ENCODE results near the gene CBX8.

The CBX8 gene

GRCh38 chr17:79834565-79835469 is 37.9 kb upstream of the CBX8 start:
- DNase-seq: no peak

DNA sequence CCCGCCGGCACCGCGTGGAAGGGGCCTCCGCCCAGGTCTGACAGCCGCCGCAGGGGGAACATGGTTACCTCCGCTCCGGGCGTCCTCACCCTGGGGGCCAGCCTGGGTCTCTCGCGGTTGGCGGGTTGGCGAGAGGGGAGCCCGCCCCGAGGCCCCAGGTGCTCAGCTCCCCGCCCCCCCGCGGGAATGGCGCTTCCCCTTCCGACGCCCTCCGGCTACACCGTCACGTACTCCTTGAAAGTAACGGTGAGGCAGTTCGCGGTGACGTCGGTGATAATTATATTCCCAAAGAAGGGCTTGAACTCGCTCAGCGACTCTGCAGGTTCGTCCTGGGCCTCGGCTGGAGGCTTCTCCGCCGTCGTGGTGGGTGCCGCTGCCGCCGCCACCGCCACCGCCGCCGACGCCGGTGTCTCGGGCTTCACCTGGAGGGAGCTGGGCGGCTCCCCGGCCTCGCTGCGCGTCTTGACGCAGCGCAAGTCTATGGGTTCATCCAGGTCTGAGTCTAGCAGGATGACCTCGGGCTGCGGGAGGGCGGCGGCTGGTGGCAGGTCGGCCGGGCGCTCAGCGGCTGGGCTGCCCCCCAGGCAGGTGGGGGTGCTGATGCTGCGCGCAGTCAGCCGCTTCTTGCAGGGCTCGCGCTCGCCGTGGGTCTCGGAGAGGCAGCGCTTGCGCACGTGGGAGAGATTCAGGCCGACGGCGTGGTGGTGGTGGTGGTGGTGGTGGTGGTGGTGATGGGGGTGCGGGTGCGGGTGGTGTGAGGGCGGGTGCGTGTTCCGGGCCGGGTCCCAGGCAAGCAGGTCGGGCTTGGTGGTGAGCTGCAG is 37.1 kb upstream of the CBX8 start:
- DNase-seq: no peak

DNA sequence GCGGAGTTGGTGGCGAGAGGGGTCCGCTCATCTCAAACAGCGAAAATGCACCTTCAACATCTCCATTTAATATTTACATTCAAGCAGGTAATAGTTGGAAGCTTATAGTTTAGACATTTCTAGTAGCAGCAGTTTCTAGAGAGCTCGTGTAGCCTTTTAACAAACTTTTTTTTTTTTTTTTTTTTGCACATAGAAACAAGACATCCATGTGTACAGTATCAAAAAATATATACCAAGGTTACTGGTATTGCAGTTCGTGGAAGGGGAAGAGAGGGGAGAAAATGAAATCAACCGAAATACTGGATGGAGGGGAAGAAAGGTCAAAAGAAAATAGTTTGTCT is 36.2 kb upstream of the CBX8 start:
- DNase-seq: no peak

- DNase-seq: no peak
Observed at GRCh38 chr17:79832218-79833109, 35.6 kb upstream of the CBX8 start.

- no peak for DNase-seq
Observed at GRCh38 chr17:79831265-79832217, 34.7 kb upstream of the CBX8 start.

- DNase-seq: no peak
Observed at GRCh38 chr17:79830763-79831264, 33.9 kb upstream of the CBX8 start.

- no peak for DNase-seq
Observed at GRCh38 chr17:79830303-79830702, 33.4 kb upstream of the CBX8 start.

DNA sequence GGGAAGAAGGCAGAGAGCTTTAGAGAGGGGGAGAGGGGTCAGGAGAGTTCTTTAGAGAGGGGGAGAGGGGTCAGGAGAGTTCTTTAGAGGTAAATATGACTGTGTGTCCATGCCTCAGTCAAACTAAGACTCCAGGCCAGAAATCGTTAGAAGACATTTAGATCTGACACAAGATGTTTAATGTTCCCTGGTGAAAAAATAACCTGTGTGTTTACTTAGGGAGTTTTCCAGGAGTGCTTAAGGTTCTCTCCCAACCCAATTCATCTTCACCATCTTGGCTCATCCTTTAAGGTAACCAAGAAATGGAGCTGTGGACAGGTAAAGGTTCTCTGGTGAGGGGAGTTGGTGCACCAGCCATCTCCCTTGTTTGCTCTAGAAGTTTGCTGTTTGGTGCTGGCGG is 32.6 kb upstream of the CBX8 start:
- no peak for DNase-seq

GRCh38 chr17:79829004-79829403 is 32.1 kb upstream of the CBX8 start:
- DNase-seq: no peak

DNA sequence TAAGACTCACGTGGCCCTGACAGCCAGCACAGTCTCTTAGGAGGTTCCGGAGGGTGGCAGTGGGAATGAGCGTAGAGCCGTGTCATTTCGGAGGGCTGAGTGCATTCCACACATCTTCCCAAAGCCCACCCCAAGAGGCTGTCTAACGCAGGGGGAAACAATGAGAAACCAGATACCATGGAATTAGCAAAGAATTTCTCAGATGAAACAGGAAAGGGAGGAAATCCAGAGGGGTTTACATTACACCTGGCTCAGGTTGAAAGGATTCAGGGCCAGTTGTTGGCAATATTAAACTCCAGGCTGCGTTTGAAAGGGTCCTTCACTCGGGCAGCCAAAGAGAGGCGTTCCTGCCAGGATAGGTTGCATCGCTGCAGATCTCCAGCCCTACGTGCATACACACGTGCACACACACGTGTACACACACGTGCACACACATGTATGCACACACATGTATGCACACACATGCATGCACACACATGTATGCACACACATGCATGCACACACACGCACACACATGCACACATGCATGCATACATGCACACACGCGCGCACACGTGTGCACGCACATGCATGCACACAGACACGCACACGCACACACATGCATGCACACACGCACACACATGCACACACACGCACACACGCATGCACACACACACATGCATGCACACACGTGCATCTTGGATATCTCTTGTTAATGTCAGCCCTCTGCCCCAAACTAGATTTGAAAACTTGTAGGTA is 30.1 kb upstream of the CBX8 start:
- DNase-seq: no peak

- DNase-seq: no peak
Observed at GRCh38 chr17:79826204-79826680, 29.4 kb upstream of the CBX8 start.

- DNase-seq: no peak
Observed at GRCh38 chr17:79825580-79825921, 28.7 kb upstream of the CBX8 start.

- no peak for DNase-seq
Observed at GRCh38 chr17:79824893-79825579, 28.2 kb upstream of the CBX8 start.

GRCh38 chr17:79824234-79824633 is 27.4 kb upstream of the CBX8 start:
- DNase-seq: no peak

GRCh38 chr17:79822583-79823124 is 25.8 kb upstream of the CBX8 start:
- no peak for DNase-seq

- no peak for DNase-seq
Observed at GRCh38 chr17:79821331-79822095, 24.6 kb upstream of the CBX8 start.

DNA sequence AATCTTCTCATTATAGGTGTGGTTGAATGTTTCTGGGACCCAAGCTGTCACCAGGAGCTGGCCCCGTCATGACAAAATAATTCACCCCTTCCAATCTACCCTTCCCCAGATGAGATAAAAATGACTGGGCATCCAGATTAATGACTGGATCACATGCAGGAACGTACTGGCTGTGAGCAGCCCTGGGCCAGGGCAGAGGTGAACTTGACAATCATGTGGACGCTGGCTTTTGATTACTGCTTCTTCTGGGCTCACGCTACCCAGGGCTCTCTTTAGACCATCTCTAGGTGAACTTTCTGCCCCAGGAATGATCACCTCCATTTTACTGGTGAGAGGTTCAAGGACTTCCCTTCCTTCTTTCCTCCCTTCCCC is 24.1 kb upstream of the CBX8 start:
- DNase-seq: no peak

GRCh38 chr17:79819534-79820276 is 22.8 kb upstream of the CBX8 start:
- DNase-seq: no peak

DNA sequence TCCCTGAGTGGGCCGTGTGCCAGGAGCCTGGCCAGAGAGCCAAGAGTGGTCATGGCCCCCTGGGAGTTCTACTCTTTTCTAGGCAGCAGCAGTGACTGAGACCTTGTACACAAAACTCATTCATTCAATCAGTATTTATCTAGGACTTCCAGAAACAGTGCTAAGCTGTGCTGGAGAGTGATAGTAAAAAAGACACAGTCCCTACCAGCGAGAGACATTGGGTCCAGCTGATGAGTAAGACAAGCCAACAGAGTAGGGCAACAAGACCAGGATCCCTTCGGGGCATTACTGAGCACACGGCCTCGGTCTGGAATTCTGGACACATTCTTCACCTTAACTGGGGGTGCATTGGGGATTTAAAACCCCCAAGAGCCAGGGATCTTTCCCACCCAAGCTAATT is 22.2 kb upstream of the CBX8 start:
- DNase-seq: no peak
